Skin epidermis (tissue), 12 donors: ENCODE data around the gene HYLS1.

ENCODE experiments used
- H3K27ac ChIP-seq, 21 experiments: fragments of 200-600 bp; sonication (generic) in 11 of 21; one replicate each; pipeline ENCODE4 v1.5.0; 2020; ENCODE audit warnings: mild to moderate bottlenecking in 3 of 21, inconsistent platforms in 2 of 21, moderate library complexity in 2 of 21
- H3K4me3 ChIP-seq, 7 experiments: fragments of 200-600 bp; sonication (generic) in 2 of 7; one replicate each; pipeline ENCODE4 v1.5.0; 2020; ENCODE audit warnings: inconsistent platforms in 2 of 7, mild to moderate bottlenecking in 2 of 7, moderate library complexity in 1 of 7

Gene HYLS1

DNA sequence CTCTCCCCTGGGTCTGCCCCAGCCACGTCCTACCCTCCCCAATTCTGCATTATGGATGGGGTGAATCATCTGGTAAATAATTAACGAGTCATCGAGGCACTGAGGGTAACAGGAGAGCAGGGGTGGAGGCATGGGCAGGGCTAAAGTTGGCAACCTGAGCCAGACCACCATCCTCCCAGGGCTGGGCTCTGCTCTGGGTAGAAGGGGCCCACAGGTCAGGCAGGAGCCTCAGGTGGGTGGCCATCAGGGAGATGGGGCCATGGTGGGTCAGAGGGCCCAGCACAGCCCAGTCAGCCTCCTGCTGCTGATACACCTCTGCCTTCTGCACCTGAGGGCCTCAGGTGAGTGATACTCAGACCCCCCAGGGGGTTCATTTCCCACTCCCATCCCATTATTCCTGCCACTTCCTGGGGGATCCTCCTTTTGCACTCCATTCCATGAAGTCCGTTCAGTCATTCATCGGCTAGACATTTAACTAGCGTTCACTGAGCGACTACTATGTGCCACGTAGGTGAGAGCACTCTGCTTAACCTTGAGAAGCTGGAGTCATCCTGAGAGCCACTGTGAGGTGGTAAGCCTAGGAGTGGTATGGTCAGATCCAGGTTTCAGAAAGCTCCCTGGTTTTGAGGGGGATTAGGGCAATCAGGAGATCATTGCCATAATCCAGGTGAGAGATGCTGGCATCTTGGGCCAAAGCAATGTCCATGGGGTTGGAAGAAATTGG, 58.5 kb downstream of the HYLS1 start, which contains the start of gene VSIG10L2:
VSIG10L2 (plus strand) TSS at position 248 of the 724 bp plus-strand sequence; CDS start at position 260, 12 bp downstream.
- no peak within 1 kb of the TSS for H3K27ac ChIP-seq
- H3K4me3 ChIP-seq = no peak within 1 kb of the TSS

DNA sequence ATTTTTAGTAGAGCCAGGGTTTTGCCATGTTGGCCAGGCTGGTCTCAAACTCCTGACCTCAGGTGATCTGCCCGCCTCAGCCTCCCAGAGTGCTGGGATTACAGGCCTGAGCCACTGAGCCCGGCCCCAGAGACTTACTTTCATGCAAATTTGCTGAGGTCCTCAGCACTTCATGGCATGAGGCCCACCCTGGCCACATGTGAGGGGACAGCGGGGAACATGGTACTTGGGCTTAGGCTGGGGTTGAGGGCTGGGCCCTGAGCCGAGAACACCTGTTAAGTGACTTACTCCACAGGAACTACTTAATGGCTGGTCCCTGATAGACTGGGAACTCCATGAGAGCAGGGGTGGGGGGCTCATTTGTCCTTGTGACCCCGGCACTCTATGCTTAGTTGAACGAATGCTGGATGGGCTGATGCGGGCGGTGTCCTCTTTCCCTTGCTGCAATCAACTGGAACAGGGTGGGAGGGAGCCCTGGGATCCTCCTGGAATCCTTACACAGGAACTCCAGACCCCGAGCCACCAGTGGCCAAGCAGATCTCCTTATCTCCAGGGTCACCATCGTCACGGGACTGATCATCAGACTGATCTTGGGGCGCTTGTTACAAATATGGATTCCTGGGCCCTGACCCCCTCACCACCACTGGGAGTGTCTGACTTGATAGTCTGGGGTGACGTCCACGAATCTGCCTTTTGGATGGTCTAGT, 59.4 kb downstream of the HYLS1 start:
- Histone ChIP-seq H3K4me3 (no peak overlapping the region), H3K27ac (no peak overlapping the region)

DNA sequence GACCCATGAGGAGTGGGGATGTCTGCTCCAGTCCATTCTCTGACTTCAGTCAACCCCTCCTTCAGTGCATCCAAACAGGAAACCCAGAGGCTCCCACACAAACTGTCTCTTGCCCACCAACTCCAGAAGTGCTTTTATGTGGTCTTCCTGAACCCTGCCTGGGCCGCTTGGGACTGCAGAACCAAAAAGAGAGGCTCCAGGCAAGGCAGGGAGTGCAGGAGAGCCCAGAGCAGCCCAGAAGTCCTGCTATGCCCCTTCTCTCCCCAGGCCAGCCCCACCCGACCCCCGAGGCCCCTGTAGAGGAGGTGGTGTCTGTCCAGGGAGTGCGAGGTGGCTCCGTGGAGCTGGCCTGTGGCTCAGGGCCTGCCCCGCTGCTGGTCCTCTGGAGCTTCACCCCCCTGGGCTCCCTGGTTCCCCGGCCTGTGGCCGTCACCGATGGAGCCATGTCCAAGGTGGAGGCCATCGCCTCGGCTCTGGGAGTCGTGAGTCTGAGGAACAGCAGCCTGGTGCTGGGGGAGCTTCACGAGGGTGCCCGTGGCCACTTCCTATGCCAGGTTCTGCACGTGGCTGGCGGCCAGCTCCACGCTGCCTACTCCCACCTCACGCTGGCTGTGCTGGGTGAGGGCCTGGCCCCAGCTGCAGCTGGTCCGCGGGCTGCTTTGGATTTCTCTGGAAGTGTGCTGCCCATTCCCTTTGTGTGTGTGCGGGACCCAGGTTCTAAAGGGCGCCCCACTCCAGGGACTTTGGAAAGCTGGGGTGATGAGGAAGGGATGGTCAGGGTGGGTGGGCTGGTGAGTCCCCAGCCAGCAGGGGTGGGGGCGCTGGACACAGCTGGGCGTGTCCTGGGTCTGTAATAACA, 60.2 kb downstream of the HYLS1 start:
- Histone ChIP-seq H3K4me3 (no peak overlapping the region), H3K27ac (no peak overlapping the region)

DNA sequence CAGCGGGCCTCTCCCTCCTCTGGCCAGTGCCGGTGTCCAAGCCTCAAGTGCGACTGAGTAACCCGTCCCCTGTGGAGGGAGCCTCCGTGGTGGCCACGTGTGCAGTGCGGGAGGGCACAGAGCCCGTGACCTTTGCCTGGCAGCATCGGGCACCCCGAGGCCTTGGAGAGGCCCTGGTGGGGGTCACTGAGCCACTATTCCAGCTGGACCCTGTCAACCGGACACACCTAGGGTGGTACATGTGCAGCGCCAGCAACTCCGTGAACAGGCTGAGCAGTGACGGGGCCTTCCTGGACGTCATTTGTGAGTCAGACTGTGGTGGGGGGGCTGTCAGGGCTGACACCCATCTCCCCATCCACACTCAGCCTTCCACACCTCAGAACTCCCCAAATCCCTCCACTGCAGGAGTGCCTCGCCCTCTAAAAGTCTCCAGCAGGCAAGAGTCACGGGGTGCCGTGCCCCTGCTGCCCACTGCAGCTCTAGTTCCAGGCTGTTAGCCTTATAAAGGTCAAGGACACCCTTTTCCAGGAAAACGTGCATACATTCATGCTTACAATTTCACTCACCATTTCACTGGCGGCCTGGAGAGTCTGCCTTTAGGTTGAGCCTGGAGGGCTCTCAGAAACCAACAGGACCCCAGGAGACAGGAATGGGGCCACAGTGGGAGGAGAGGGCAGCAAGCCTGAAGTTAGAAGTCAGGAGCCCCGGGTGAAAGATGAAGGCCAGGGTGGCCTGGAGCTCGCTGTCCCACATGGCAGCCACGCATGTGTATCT, 61.0 kb downstream of the HYLS1 start:
- no peak overlapping the region for H3K27ac ChIP-seq
- no peak overlapping the region for H3K4me3 ChIP-seq

DNA sequence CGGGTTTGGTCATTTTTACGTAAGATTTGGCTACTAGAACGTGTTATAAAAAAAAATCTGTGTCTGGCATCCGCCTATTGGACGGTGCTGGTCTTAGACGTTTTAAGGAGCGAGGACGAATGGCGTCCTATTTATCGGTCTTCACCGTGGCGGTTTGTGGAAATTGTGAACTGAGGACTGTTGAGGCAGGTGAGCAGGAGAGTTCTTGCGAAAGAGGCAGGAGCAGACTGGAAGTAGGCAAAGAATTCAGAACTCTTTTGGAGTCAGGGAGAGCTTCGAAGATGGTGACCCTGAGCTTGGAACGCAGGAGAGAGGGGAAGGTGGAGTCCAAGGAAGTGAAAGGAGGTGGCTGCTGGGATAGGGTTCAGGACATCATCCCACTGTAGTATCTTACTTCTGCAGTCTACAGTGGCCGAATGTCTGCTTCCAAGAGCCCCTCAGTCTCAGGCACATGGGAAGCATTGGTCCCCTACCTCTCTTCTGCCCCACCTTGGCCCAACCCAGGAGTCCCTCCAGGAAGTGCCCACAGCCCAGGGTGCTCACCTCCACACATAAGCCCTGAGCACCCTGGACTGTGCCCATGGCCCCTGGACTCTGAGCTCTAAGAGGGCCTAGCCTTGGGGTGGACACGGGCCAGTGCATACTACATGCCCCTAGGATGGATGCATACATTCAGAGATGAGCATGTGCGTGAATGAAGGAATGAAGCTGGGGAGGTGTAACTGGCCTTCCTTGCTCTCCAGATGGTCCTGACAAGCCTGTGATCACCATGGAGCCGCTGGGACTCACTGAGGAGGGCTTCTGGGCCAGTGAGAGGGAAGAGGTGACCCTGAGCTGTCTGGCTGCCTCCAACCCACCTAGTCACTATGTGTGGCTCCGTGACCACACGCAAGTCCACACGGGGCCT, 62.1 kb downstream of the HYLS1 start:
- no peak overlapping the region for H3K4me3 ChIP-seq
- H3K27ac ChIP-seq = peak overlapping the region in 1 of 21 experiments; percentile 6

DNA sequence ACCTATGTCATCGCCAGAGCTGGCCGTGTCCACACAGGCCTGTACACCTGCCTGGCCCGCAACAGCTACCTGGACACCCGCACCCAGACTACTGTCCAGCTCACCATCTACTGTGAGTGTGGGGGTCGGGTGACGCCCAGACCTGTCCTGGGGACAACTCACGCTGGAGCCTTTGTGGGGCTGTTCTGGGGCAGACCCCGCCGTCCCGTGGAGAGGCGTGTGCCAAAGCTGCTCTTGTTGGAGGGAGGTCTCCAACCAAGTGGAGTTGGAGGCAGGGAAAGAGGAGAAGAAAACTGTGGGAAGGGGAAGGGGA, 62.7 kb downstream of the HYLS1 start:
- peak overlapping the region in 1 of 21 experiments; percentile 6 for H3K27ac ChIP-seq
- H3K4me3 ChIP-seq = no peak overlapping the region
